Measurements from ENCODE around the gene PTMA.

DNA sequence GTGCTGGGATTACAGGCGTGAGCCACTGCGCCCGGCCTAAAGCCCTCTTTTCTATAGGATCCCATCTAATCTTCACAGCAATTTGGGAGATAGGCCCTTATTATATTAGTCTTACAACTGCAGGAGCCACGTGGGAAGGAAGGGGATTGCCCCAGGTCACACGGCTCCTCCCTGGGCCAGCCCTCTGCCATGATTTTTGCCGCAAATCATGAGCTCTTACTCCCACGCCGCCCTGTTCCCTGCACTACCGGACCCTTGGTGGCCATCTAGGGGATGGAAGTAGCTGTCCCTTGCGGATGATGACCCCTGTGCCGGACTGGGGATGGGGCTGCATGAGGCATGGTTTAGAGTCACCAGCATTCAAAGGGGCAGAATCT lies 28.4 kb upstream of the PTMA start:
- TF ChIP-seq, protein P1, sequence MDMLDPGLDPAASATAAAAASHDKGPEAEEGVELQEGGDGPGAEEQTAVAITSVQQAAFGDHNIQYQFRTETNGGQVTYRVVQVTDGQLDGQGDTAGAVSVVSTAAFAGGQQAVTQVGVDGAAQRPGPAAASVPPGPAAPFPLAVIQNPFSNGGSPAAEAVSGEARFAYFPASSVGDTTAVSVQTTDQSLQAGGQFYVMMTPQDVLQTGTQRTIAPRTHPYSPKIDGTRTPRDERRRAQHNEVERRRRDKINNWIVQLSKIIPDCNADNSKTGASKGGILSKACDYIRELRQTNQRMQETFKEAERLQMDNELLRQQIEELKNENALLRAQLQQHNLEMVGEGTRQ (CRISPR knock-in tag; IDR thresholded peaks at IDR 0.05): peak; percentile 37; the same call in 1 of the 2 replicates
- TF ChIP-seq, protein P2, sequence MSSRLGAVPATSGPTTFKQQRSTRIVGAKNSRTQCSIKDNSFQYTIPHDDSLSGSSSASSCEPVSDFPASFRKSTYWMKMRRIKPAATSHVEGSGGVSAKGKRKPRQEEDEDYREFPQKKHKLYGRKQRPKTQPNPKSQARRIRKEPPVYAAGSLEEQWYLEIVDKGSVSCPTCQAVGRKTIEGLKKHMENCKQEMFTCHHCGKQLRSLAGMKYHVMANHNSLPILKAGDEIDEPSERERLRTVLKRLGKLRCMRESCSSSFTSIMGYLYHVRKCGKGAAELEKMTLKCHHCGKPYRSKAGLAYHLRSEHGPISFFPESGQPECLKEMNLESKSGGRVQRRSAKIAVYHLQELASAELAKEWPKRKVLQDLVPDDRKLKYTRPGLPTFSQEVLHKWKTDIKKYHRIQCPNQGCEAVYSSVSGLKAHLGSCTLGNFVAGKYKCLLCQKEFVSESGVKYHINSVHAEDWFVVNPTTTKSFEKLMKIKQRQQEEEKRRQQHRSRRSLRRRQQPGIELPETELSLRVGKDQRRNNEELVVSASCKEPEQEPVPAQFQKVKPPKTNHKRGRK (CRISPR knock-in tag; IDR thresholded peaks at IDR 0.05; ENCODE audit: borderline replicate concordance): no peak
- TF ChIP-seq, protein P3, sequence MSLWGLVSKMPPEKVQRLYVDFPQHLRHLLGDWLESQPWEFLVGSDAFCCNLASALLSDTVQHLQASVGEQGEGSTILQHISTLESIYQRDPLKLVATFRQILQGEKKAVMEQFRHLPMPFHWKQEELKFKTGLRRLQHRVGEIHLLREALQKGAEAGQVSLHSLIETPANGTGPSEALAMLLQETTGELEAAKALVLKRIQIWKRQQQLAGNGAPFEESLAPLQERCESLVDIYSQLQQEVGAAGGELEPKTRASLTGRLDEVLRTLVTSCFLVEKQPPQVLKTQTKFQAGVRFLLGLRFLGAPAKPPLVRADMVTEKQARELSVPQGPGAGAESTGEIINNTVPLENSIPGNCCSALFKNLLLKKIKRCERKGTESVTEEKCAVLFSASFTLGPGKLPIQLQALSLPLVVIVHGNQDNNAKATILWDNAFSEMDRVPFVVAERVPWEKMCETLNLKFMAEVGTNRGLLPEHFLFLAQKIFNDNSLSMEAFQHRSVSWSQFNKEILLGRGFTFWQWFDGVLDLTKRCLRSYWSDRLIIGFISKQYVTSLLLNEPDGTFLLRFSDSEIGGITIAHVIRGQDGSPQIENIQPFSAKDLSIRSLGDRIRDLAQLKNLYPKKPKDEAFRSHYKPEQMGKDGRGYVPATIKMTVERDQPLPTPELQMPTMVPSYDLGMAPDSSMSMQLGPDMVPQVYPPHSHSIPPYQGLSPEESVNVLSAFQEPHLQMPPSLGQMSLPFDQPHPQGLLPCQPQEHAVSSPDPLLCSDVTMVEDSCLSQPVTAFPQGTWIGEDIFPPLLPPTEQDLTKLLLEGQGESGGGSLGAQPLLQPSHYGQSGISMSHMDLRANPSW (CRISPR knock-in tag; conservative IDR thresholded peaks at IDR 0.05; ENCODE audit: low read depth): no peak
- TF ChIP-seq, protein P4, sequence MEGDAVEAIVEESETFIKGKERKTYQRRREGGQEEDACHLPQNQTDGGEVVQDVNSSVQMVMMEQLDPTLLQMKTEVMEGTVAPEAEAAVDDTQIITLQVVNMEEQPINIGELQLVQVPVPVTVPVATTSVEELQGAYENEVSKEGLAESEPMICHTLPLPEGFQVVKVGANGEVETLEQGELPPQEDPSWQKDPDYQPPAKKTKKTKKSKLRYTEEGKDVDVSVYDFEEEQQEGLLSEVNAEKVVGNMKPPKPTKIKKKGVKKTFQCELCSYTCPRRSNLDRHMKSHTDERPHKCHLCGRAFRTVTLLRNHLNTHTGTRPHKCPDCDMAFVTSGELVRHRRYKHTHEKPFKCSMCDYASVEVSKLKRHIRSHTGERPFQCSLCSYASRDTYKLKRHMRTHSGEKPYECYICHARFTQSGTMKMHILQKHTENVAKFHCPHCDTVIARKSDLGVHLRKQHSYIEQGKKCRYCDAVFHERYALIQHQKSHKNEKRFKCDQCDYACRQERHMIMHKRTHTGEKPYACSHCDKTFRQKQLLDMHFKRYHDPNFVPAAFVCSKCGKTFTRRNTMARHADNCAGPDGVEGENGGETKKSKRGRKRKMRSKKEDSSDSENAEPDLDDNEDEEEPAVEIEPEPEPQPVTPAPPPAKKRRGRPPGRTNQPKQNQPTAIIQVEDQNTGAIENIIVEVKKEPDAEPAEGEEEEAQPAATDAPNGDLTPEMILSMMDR (IDR thresholded peaks at IDR 0.05): no peak
- TF ChIP-seq, protein P5, sequence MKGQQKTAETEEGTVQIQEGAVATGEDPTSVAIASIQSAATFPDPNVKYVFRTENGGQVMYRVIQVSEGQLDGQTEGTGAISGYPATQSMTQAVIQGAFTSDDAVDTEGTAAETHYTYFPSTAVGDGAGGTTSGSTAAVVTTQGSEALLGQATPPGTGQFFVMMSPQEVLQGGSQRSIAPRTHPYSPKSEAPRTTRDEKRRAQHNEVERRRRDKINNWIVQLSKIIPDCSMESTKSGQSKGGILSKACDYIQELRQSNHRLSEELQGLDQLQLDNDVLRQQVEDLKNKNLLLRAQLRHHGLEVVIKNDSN (CRISPR knock-in tag; IDR thresholded peaks at IDR 0.05): no peak
- TF ChIP-seq, protein P6, sequence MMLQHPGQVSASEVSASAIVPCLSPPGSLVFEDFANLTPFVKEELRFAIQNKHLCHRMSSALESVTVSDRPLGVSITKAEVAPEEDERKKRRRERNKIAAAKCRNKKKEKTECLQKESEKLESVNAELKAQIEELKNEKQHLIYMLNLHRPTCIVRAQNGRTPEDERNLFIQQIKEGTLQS (CRISPR knock-in tag; conservative IDR thresholded peaks at IDR 0.05): no peak
- TF ChIP-seq MYBL2 (CRISPR knock-in tag; IDR thresholded peaks at IDR 0.05): no peak

All from WTC11 (cell line).